Neural progenitor cell (in vitro differentiated cells): ENCODE results near the gene CDIP1. TPM values are rescaled to one million over a fixed set of nuclear protein-coding genes. Genes with fewer than 3 reads are reported as not detected.

ENCODE experiments used
- DNase-seq: peaks from one replicate; pipeline ENCODE4 v3.0.0-alpha.2; 2016; ENCODE audit warnings: low spot score
- H2AFZ ChIP-seq: fragments of 200-600 bp; sonication (generic); replicated peaks from 2 replicates; pipeline ENCODE4 v1.6.1; 2016; ENCODE audit warnings: antibody characterized with exemption
- H3F3A ChIP-seq: fragments of 200-600 bp; sonication (generic); 2 replicates; pipeline ENCODE4 v1.6.1; 2016; ENCODE audit warnings: antibody characterized with exemption, low read depth
- H3K27ac ChIP-seq: fragments of 200-600 bp; sonication (generic); 2 replicates; pipeline ENCODE4 v1.5.1; 2016; ENCODE audit warnings: mild to moderate bottlenecking
- H3K27me3 ChIP-seq: fragments of 200-600 bp; sonication (generic); 2 replicates; pipeline ENCODE4 v1.6.1; 2016; ENCODE audit warnings: mild to moderate bottlenecking, moderate library complexity
- H3K36me3 ChIP-seq: fragments of 200-600 bp; sonication (generic); 2 replicates; pipeline ENCODE4 v1.5.1; 2016
- H3K4me1 ChIP-seq: fragments of 200-600 bp; sonication (generic); 2 replicates; pipeline ENCODE4 v1.6.1; 2016; ENCODE audit warnings: mixed run types
- H3K4me2 ChIP-seq: fragments of 200-600 bp; sonication (generic); 2 replicates; pipeline ENCODE4 v1.6.1; 2016
- H3K4me3 ChIP-seq: fragments of 200-600 bp; sonication (generic); 2 replicates; pipeline ENCODE4 v1.5.1; 2016
- H3K79me2 ChIP-seq: fragments of 200-600 bp; sonication (generic); 2 replicates; pipeline ENCODE4 v1.6.1; 2016; ENCODE audit warnings: low read depth
- H3K9ac ChIP-seq: fragments of 200-600 bp; sonication (generic); 2 replicates; pipeline ENCODE4 v1.6.1; 2016
- H3K9me3 ChIP-seq: fragments of 200-600 bp; sonication (generic); 2 replicates; pipeline ENCODE4 v1.5.1; 2016; ENCODE audit warnings: low read depth
- H4K20me1 ChIP-seq: fragments of 200-600 bp; sonication (generic); 2 replicates; pipeline ENCODE4 v1.6.1; 2016; ENCODE audit warnings: low read depth
- H3K27ac Mint-ChIP-seq: 3 replicates; pipeline ENCODE4 v1.8.0; 2021; ENCODE audit warnings: mixed read lengths
- H3K27me3 Mint-ChIP-seq: 2 replicates; pipeline ENCODE4 v1.8.0; 2022; ENCODE audit warnings: low read depth, mild to moderate bottlenecking, inconsistent platforms, moderate library complexity, mixed read lengths; ENCODE audit not compliant: insufficient read depth
- H3K36me3 Mint-ChIP-seq: 3 replicates; pipeline ENCODE4 v1.8.0; 2021; ENCODE audit warnings: mixed read lengths
- H3K4me1 Mint-ChIP-seq: 3 replicates; pipeline ENCODE4 v1.8.0; 2021; ENCODE audit warnings: mixed read lengths
- H3K4me3 Mint-ChIP-seq: 3 replicates; pipeline ENCODE4 v1.8.0; 2021; ENCODE audit warnings: mild to moderate bottlenecking, moderate library complexity, mixed read lengths
- H3K9me3 Mint-ChIP-seq: 3 replicates; pipeline ENCODE4 v1.8.0; 2020; ENCODE audit warnings: mixed read lengths
- EZH2 ChIP-seq: fragments of 200-600 bp; sonication (generic); IDR thresholded peaks from 2 replicates; pipeline ENCODE4 v1.6.1; 2017; ENCODE audit warnings: antibody characterized with exemption, mild to moderate bottlenecking, moderate library complexity
- EZH2phosphoT487 ChIP-seq: fragments of 200-600 bp; sonication (generic); IDR thresholded peaks from 2 replicates; pipeline ENCODE4 v1.6.1; 2017; ENCODE audit warnings: antibody characterized with exemption
- total RNA-seq: library from RNA; depleted of rRNA; stranded (reverse); fragments of >200 nt; gene quantifications from 2 replicates; pipeline ENCODE4 v1.2.3, GENCODE V29; 2015; ENCODE audit warnings: low replicate concordance
- TF ChIP-seq, protein P1 (sequence below): fragments of 200-600 bp; sonication (generic); IDR thresholded peaks from 2 replicates; pipeline ENCODE4 v1.5.1; 2017; ENCODE audit warnings: antibody characterized with exemption, mild to moderate bottlenecking

CDIP1 gene
- total RNA-seq, 1 donor from 2014 or later = 13.1 TPM

DNA sequence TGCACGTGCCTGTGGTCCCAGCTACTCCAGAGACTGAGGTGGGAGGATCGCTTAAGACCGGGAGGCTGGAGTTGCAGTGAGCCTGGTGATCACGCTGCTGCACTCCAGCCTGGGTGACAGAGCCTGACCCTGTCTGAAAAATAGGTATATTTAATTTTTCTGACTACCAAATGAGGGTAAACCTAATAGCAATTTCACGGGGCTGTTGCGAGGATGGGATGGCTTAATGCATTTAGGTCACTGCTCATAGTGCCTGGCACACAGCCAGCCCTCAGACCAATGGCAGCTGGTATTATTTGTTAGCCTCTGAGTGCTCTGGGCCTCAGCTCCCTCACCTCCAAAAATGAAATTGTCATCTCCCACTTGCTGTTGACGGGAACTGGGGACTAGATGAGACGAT lies 5.9 kb upstream of the CDIP1 start:
- Mint-ChIP-seq H3K36me3 (peaks cover 8% of the 10 kb centered on the region), H3K4me1 (peaks cover 2% of the 10 kb centered on the region), H3K27ac (no peak overlapping the region), H3K4me3 (no peak overlapping the region), H3K9me3 (peaks cover 11% of the 10 kb centered on the region), H3K27me3 (peaks cover 2% of the 10 kb centered on the region)
- TF ChIP-seq EZH2phosphoT487 (no peak), EZH2 (no peak)
- TF ChIP-seq, protein P1, sequence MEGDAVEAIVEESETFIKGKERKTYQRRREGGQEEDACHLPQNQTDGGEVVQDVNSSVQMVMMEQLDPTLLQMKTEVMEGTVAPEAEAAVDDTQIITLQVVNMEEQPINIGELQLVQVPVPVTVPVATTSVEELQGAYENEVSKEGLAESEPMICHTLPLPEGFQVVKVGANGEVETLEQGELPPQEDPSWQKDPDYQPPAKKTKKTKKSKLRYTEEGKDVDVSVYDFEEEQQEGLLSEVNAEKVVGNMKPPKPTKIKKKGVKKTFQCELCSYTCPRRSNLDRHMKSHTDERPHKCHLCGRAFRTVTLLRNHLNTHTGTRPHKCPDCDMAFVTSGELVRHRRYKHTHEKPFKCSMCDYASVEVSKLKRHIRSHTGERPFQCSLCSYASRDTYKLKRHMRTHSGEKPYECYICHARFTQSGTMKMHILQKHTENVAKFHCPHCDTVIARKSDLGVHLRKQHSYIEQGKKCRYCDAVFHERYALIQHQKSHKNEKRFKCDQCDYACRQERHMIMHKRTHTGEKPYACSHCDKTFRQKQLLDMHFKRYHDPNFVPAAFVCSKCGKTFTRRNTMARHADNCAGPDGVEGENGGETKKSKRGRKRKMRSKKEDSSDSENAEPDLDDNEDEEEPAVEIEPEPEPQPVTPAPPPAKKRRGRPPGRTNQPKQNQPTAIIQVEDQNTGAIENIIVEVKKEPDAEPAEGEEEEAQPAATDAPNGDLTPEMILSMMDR = no peak
- no peak for DNase-seq
- H3K27ac ChIP-seq = no peak overlapping the region
- no peak overlapping the region for H2AFZ ChIP-seq
- H3K4me1 ChIP-seq = no peaks in the 10 kb centered on the region
- H3K4me2 ChIP-seq = no peak overlapping the region
- peaks cover 8% of the 10 kb centered on the region for H3K27me3 ChIP-seq
- no peak overlapping the region for H3K9ac ChIP-seq
- H3K9me3 ChIP-seq = peaks cover 2% of the 10 kb centered on the region
- no peaks in the 10 kb centered on the region for H3K36me3 ChIP-seq
- no peaks in the 10 kb centered on the region for H3K79me2 ChIP-seq
- no peak overlapping the region for H3K4me3 ChIP-seq
- no peaks in the 10 kb centered on the region for H4K20me1 ChIP-seq
- H3F3A ChIP-seq = no peaks in the 10 kb centered on the region

DNA sequence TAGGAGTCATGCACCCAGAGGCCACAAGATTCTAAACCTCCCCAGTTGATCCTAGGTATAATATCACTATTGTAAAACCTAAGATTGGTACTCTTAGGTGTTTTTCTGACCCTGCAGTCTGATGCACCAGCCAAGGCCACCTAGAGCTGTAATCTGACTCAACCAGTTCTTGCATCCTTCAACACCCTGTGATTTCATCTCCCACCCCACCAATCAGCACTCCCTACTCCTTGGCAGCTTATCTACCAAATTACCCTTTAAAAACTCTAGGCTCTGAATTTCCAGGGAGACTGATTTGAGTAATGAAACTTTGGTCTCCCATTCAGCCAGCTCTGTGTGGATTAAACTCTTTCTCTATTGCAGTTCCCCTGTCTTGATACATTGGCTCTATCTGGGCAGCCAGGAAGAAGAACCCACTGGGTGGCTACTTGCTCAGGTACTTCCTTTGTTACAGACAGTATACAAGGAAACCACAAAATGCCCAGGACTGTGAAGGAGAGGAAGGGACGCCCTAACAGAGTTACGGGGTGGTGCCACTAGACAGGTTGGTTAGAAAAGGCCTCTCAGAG lies 1.2 kb upstream of the CDIP1 start:
- Histone ChIP-seq H3K36me3 (no peaks in the 10 kb centered on the region), H3K9me3 (peaks cover 8% of the 10 kb centered on the region), H3K4me3 (no peak overlapping the region), H2AFZ (no peak overlapping the region), H3K27ac (no peak overlapping the region), H3F3A (peaks cover 6% of the 10 kb centered on the region), H3K9ac (no peak overlapping the region), H3K27me3 (peaks cover 13% of the 10 kb centered on the region), H3K79me2 (peaks cover 34% of the 10 kb centered on the region), H3K4me2 (no peak overlapping the region), H4K20me1 (peaks cover 17% of the 10 kb centered on the region), H3K4me1 (peaks cover 4% of the 10 kb centered on the region)
- peaks cover 2% of the 10 kb centered on the region for H3K27me3 Mint-ChIP-seq
- H3K9me3 Mint-ChIP-seq = peaks cover 17% of the 10 kb centered on the region
- DNase-seq = no peak
- TF ChIP-seq EZH2phosphoT487 (no peak), EZH2 (no peak)
- TF ChIP-seq, protein P1 = no peak
- H3K4me3 Mint-ChIP-seq = peak overlapping the region; percentile 16
- peaks cover 13% of the 10 kb centered on the region for H3K4me1 Mint-ChIP-seq
- H3K27ac Mint-ChIP-seq = no peak overlapping the region
- H3K36me3 Mint-ChIP-seq = peaks cover 27% of the 10 kb centered on the region

DNA sequence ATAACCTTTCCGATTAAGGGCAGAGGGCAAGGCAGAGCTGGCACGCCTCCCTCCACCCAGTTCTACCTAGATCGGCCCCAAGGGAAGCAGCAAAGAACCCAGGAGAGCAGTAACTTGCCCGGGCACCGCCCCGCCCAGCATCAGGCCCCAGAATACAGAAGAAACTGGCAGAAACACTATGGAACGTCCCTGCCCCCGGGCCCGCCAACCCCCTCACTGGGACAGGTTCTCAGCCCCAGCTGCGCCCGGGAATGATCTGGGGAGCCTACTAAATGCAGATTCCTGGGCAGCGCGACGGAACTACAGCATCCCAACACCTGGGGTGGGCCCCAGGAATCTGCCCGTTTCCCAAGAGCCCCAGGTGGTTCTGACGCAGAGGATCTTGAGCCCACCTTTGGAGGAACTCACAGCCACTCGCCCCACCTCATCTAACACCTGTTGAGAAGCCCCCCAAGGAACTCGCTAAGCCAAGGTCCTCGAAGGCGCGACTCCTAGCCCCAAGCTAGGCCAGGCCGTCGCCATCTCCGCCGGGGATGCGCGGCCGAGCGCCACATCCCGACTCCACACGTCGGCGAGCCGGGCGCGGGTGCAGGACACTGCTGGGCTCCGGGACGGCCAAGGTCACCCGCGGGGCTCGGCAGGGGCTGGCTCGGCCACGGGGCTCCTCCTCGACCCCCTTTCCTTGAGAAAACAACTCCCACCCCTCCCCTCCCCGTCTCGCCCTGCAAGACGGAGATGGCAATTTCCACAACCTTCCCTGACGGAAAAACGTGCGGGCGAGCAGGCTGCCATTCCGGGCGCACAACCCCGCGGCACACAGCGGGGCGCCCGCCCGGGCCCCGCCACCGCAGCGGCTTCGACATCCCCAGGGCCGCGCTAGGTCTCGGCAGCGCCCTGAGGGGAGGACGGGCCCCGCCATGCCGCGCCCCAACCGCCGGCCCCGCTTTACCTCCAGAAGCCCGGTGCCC lies 913 bp downstream of the CDIP1 start:
- H3K36me3 ChIP-seq = no peaks in the 10 kb centered on the region
- Mint-ChIP-seq H3K36me3 (peaks cover 41% of the 10 kb centered on the region), H3K4me3 (peak overlapping the region; percentile 86), H3K4me1 (peaks cover 13% of the 10 kb centered on the region), H3K9me3 (peaks cover 17% of the 10 kb centered on the region), H3K27me3 (peaks cover 2% of the 10 kb centered on the region), H3K27ac (no peak overlapping the region)
- H3K9ac ChIP-seq = peak overlapping the region; percentile 18
- H3K79me2 ChIP-seq = peaks cover 40% of the 10 kb centered on the region
- peaks cover 6% of the 10 kb centered on the region for H3F3A ChIP-seq
- DNase-seq = peak; percentile 39
- H3K27me3 ChIP-seq = peaks cover 13% of the 10 kb centered on the region
- H2AFZ ChIP-seq = peak overlapping the region; percentile 77
- TF ChIP-seq, protein P1 = no peak
- H3K4me3 ChIP-seq = peak overlapping the region; percentile 58
- H3K4me2 ChIP-seq = peak overlapping the region; percentile 85
- H4K20me1 ChIP-seq = peaks cover 18% of the 10 kb centered on the region
- peaks cover 4% of the 10 kb centered on the region for H3K4me1 ChIP-seq
- peaks cover 8% of the 10 kb centered on the region for H3K9me3 ChIP-seq
- H3K27ac ChIP-seq = no peak overlapping the region
